KBM-7 (cell line): ENCODE results near the gene HNRNPAB.

Experiments used
- DNase-seq: peaks from one replicate; pipeline ENCODE4 v3.0.0-alpha.2; 2015
- in situ Hi-C: fragments of 300-500 bp; cut with MboI; formaldehyde crosslinking; loops from 2 replicates; pipeline ENCODE4 v1.14.3; 2020; ENCODE audit warnings: low sequenced_read_pairs, low pct_unique_long_range_greater_than_20kb, mixed read lengths

HNRNPAB gene

DNA sequence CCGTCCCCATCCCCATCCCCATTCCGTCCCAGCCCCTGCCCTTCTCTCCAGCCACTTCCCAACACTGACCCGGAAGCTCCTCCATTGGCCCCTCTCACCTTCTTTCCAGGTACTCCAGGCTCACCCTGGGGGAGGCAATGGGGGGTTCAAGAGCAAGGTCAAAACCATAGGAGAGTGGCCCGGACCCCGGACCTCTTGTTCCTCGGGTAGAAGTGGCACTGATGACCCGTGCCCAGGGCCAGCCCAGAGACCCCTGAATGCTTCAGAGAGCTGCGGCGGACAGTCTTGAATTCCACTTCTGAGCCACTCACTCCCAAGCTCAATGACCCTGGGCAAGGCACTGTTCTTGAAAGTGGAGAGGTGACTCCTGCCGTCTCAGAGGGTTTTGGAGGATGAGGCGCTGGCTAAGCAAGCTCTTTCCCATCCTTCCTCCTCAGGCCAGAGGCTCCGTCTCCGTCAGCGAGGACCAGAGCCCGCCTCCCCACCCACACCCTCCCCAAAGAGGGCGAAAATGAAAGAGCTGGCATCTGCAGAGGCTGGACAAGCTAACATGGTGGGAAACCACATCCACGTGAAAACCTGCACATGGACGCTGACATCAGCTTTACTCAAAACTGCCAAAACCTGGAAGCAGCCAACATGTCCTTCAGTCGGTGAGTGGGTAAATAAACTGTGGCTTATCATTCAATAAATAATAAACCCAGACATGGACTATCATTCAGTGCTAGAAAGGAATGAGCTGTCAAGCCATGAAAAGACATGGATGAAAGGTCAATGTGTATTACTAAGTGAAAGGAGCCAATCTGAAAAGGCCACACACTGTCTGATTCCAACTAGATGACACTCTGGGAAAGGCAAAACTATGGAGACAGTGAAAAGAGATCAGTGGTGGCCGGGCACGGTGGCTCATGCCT, 55.5 kb downstream of the HNRNPAB start:
- DNase-seq, result no peak
- in situ Hi-C loops, result no loop called here
